Measurements from ENCODE around the gene CFAP99.

The CFAP99 gene

GRCh38 chr4:2419814-2420213 is 1.1 kb downstream of the CFAP99 start:
- no peak for DNase-seq (ENCODE audit: low spot score)
- TF ChIP-seq, protein P1, sequence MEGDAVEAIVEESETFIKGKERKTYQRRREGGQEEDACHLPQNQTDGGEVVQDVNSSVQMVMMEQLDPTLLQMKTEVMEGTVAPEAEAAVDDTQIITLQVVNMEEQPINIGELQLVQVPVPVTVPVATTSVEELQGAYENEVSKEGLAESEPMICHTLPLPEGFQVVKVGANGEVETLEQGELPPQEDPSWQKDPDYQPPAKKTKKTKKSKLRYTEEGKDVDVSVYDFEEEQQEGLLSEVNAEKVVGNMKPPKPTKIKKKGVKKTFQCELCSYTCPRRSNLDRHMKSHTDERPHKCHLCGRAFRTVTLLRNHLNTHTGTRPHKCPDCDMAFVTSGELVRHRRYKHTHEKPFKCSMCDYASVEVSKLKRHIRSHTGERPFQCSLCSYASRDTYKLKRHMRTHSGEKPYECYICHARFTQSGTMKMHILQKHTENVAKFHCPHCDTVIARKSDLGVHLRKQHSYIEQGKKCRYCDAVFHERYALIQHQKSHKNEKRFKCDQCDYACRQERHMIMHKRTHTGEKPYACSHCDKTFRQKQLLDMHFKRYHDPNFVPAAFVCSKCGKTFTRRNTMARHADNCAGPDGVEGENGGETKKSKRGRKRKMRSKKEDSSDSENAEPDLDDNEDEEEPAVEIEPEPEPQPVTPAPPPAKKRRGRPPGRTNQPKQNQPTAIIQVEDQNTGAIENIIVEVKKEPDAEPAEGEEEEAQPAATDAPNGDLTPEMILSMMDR (IDR thresholded peaks at IDR 0.05; ENCODE audit: extremely low read depth, missing control alignments), result no peak

DNA sequence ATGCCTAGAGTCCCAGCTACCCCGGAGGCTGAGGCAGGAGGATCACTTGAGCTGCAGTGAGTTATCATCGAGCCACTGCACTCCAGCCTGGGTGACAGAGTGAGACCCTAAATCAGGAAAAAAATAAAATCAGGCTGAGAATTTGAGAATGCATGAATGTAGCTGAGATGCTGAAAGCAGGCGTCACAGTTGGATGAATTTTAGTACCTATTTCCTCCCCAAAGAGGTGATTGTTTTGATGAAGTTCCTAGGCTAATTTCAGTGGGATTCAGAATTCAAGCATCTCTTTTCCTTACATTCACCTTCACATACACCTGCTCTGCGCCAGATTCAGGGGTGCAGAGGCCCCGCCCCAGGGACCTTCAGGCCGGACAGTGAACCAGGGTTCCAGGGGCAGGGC is 3.2 kb downstream of the CFAP99 start:
- TF ChIP-seq, protein P1 (IDR thresholded peaks at IDR 0.05; ENCODE audit: extremely low read depth, missing control alignments), result no peak
- DNase-seq (ENCODE audit: low spot score), result no peak

DNA sequence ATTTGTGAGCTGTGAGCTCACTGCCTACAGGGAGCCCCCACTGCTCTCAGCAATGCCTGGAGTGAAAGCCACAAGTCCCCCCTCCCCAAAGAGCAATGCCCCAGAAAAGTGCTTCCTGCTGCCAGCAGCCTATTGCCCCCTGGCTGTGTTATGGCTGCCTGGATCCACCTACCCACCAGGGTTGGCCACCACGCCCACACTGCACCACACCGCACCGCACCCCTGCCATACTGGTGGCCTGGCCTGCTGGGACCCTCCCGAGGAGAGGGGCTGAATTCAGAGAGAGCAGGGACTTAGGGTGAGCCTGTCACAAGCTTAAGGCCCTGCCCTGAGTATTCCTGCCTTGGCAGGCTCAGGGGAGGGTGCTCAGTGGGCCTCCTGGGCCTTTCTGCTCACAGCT is 4.3 kb downstream of the CFAP99 start:
- DNase-seq (ENCODE audit: low spot score), result no peak
- TF ChIP-seq, protein P1 (IDR thresholded peaks at IDR 0.05; ENCODE audit: extremely low read depth, missing control alignments), result no peak

DNA sequence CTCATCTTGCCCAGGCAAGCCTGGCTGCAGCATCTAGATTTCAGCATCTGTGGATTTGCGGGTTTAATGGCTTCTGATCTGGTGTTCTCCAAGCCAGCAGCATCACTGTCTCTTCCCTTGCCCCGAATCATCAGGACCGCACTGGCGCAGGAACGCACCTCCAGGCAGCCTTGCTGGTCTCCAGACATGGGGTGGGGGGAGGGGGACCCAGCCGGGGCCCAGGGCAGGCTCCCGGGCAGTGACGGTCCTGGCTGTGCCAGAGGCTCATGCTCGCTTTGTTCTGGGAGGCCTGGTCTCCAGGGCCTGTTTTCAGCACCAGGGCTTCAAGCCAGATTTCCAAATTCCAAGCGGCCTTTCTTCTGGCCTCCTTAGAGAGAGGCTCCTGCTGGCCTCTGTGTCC is 4.9 kb downstream of the CFAP99 start:
- TF ChIP-seq, protein P1 (IDR thresholded peaks at IDR 0.05; ENCODE audit: extremely low read depth, missing control alignments), result no peak
- DNase-seq (ENCODE audit: low spot score), result no peak

DNA sequence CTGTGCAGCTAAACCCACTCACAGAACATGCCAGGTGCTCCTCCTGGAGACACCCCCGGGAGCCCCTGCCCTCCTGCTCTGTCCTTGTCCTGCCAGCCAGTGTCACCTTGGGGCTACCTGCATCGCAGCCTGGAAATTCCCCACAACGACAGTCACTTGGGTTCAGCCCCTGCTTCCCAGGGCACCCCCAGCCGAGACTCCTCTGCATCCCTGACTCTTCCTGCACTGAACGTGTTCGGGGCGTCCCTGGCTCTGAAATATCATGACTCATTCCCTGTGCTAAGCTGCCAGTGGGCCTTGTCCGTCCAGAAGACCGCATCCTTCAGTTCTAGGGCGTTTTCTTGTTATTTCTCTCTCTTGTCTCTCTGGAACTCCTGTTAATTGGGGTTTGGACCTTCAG is 5.8 kb downstream of the CFAP99 start:
- DNase-seq (ENCODE audit: low spot score), result no peak
- TF ChIP-seq, protein P1 (IDR thresholded peaks at IDR 0.05; ENCODE audit: extremely low read depth, missing control alignments), result no peak

DNA sequence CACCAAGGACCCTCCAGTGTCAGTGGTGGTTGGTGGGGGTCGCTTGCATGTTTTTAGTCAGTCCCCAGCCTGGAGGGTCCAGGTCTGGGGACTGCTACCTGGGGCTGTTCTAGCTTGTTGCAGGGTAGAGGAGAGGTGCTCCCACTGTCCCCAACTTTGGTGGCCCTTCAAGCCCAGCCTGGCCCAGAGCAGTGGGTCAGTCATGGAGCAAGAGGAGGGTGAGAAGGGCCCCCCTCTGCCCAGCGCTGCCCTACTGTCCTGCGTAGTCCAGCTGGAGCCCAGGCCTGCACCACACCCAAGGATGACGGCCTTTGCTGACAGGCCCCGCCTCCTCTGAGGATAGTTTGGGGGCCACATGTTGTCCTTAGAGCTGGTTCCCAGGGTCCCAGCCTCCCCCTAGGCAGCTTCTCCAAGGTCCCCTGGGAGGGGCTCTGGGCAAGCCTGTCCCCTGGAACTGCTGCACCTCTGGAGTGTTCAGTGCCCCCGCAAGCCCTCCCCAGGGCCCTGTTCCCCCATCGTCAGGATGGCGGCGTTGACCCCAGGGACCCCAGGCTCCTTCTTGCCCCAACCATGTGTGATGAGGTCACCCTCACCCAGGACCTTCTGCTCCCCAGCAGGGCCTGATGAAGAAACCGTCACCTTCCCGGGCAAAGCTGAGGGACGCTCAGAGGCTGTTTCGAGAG is 6.8 kb downstream of the CFAP99 start:
- TF ChIP-seq, protein P1 (IDR thresholded peaks at IDR 0.05; ENCODE audit: extremely low read depth, missing control alignments), result no peak
- no peak for DNase-seq (ENCODE audit: low spot score)

DNA sequence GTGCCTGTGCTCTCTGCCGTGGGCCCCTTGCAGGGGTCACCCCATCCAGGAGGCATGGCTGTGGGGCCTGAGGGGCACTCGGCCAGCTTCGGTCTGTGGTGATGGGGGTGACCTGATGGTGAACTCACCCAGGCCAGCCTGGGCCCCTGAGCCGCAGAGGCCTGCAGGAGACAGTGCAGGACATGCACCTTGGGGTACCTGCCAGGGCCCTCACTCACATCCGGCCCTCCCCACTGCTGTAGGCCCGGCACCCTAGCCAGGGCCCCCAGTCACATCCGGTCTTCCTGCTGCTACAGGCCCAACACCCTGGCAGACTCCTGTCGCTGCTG is 7.3 kb downstream of the CFAP99 start:
- no peak for DNase-seq (ENCODE audit: low spot score)
- TF ChIP-seq, protein P1 (IDR thresholded peaks at IDR 0.05; ENCODE audit: extremely low read depth, missing control alignments), result no peak

Measured in GM20000 (cell line).